Peyer's patch (tissue), 4 donors: ENCODE data around the gene RNF114.
"Not testable (repeated sequence)": the region's sequence is repeated elsewhere in the genome, so short reads cannot be mapped to it uniquely, and the experiment has no call there.

ENCODE experiments used
- CTCF ChIP-seq, 6 experiments: fragments of 450-650 bp in 4 of 6; fragments of 200-600 bp in 2 of 6; sonication (generic) in 1 of 6; IDR thresholded peaks; one replicate each; pipeline ENCODE4 v1.5.1; 2017 to 2019; ENCODE audit warnings: antibody characterized with exemption in 6 of 6, mild to moderate bottlenecking in 3 of 6, moderate library complexity in 1 of 6
- POLR2A ChIP-seq, 2 donors: fragments of 450-650 bp; IDR thresholded peaks; one replicate each; pipeline ENCODE4 v1.5.1; 2017; ENCODE audit warnings: antibody characterized with exemption in 2 of 2, mild to moderate bottlenecking in 2 of 2, moderate library complexity in 2 of 2

- not testable (repeated sequence) for TF ChIP-seq CTCF, POLR2A (IDR thresholded peaks at IDR 0.05)
Measured at GRCh38 chr20:49955830-49956396, 19.7 kb downstream of the RNF114 start.
